ENCODE data around the gene SMOC2. TPM values are rescaled to one million over a fixed set of nuclear protein-coding genes. Genes with fewer than 3 reads are reported as not detected.

The SMOC2 gene
- total RNA-seq, 1 donor from 2014 or later, result 102 TPM

GRCh38 chr6:168660400-168660945, 219.5 kb downstream of the SMOC2 start:
- H3K4me1 ChIP-seq, result no peaks in the 10 kb centered on the region
- intact Hi-C loops (cut with DNase I), result no loop called here
- peak in 1 of 2 donors; percentile 40 for DNase-seq (ENCODE audit: low spot score in 2 of 2)
- H3K27ac ChIP-seq, result no peak overlapping the region
- no peak overlapping the region for H3K4me3 ChIP-seq
- H3K27me3 ChIP-seq, result no peaks in the 10 kb centered on the region
- H3K36me3 ChIP-seq, result peaks cover 11 to 33% of the 10 kb centered on the region in 2 donors
- H3K9me3 ChIP-seq, result no peaks in the 10 kb centered on the region
- TF ChIP-seq CTCF (IDR thresholded peaks at IDR 0.05), result no peak

- peak in 1 of 2 donors; percentile 56 for DNase-seq (ENCODE audit: low spot score in 2 of 2)
- no peak overlapping the region for H3K4me3 ChIP-seq
- no peaks in the 10 kb centered on the region for H3K9me3 ChIP-seq
- TF ChIP-seq CTCF (IDR thresholded peaks at IDR 0.05), result no peak
- H3K4me1 ChIP-seq, result no peaks in the 10 kb centered on the region
- peaks cover 3 to 22% of the 10 kb centered on the region in 2 donors for H3K36me3 ChIP-seq
- no peaks in the 10 kb centered on the region for H3K27me3 ChIP-seq
- intact Hi-C loops (cut with DNase I), result no loop called here
- H3K27ac ChIP-seq, result no peak overlapping the region
These were observed 221.4 kb downstream of the SMOC2 start for GRCh38 chr6:168662301-168662936.

GRCh38 chr6:168663041-168663440, 222.1 kb downstream of the SMOC2 start:
- no peak for TF ChIP-seq CTCF (IDR thresholded peaks at IDR 0.05)

GRCh38 chr6:168664956-168665355, 224.0 kb downstream of the SMOC2 start:
- H3K27ac ChIP-seq, result no peak overlapping the region
- no peaks in the 10 kb centered on the region for H3K27me3 ChIP-seq
- peaks cover 0 to 17% of the 10 kb centered on the region in 2 donors for H3K36me3 ChIP-seq
- H3K9me3 ChIP-seq, result no peaks in the 10 kb centered on the region
- intact Hi-C loops (cut with DNase I), result no loop called here
- no peak for DNase-seq (ENCODE audit: low spot score in 2 of 2)
- H3K4me3 ChIP-seq, result no peak overlapping the region
- TF ChIP-seq CTCF (IDR thresholded peaks at IDR 0.05), result no peak
- H3K4me1 ChIP-seq, result no peaks in the 10 kb centered on the region

More at GRCh38 chr6:168663041-168663440, 222.1 kb downstream of the SMOC2 start:
- H3K27me3 ChIP-seq, result no peaks in the 10 kb centered on the region
- no peaks in the 10 kb centered on the region for H3K9me3 ChIP-seq
- no peak overlapping the region for H3K27ac ChIP-seq
- peaks cover 3 to 22% of the 10 kb centered on the region in 2 donors for H3K36me3 ChIP-seq
- intact Hi-C loops (cut with DNase I), result no loop called here
- DNase-seq (ENCODE audit: low spot score in 2 of 2), result peak in 1 of 2 donors; percentile 15
- no peak overlapping the region for H3K4me3 ChIP-seq
- H3K4me1 ChIP-seq, result no peaks in the 10 kb centered on the region

- Histone ChIP-seq H3K27ac (no peak overlapping the region), H3K4me1 (no peaks in the 10 kb centered on the region), H3K27me3 (no peaks in the 10 kb centered on the region), H3K4me3 (no peak overlapping the region), H3K36me3 (peaks cover 0 to 17% of the 10 kb centered on the region in 2 donors), H3K9me3 (no peaks in the 10 kb centered on the region)
- intact Hi-C loops (cut with DNase I), result no loop called here
- DNase-seq (ENCODE audit: low spot score in 2 of 2), result no peak
- no peak for TF ChIP-seq CTCF (IDR thresholded peaks at IDR 0.05)
These were observed 225.2 kb downstream of the SMOC2 start for GRCh38 chr6:168666170-168666569.

Data from ascending aorta (tissue), 2 donors.